ENCODE measurements around the gene CCHCR1. TPM values are rescaled to one million over a fixed set of nuclear protein-coding genes. Genes with fewer than 3 reads are reported as not detected.

CCHCR1 gene
- total RNA-seq, 1 experiment from 2014 or later: 31.3 TPM

DNA sequence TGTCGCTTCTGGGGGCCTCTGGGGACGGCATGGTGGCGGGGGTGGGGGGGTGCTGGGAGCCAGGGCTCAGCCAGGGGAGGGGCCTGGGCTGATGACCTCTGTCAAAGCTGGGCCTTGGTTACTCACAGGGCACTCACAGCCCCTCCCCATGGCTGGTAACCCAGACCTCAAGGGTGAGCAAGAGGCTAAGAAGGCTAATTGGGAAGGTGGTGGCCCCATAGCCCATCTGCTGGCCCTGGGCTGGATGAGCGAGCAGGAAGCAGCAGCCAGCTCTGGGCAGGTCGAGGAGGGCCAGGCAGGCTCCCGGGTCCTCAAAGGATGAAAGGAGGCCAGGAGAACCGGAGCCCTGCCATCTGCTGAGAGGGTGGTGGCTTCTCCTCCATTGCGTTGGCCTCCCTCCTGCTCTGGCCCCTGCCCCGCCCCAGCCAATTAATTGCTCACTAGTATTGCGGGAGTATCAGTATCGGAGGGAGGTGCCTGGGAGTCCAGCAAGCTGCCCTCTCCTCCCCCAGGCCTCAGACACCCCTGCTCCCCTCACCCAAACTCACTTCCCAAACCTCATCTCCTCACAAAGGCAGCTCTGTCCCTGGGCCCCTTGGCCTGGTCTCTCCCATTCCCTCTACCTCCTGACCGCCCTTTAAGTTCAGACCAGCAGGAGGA is 36.3 kb downstream of the CCHCR1 start:
- no peak overlapping the region for H3K4me3 ChIP-seq (ENCODE audit: low read length)
- H3K9me3 ChIP-seq (ENCODE audit: low read length): no peaks in the 10 kb centered on the region
- H3F3A ChIP-seq (ENCODE audit: low read length, unreplicated experiment): no peaks in the 10 kb centered on the region
- POLR2A ChIA-PET (ENCODE audit: unreplicated experiment): no interaction called here
- H3K4me2 ChIP-seq (ENCODE audit: low read length): no peak overlapping the region
- no peak overlapping the region for H3K27ac ChIP-seq (ENCODE audit: low read length)
- CTCF ChIA-PET: no interaction called here
- H3K36me3 ChIP-seq (ENCODE audit: low read depth, low read length): no peaks in the 10 kb centered on the region
- no peak overlapping the region for H3K9ac ChIP-seq (ENCODE audit: low read length)
- H3K79me2 ChIP-seq (ENCODE audit: low read length): peaks cover 13% of the 10 kb centered on the region
- no TSS peak for BruUV-seq (replicated peaks)
- no peak for DNase-seq
- no peaks in the 10 kb centered on the region for H3K27me3 ChIP-seq (ENCODE audit: low read length)
- peaks cover 22% of the 10 kb centered on the region for H3K4me1 ChIP-seq (ENCODE audit: insufficient read depth, low read length)
- H3K9me2 ChIP-seq (replicated peaks; ENCODE audit: low read length): no peaks in the 10 kb centered on the region
- H4K20me1 ChIP-seq (ENCODE audit: low read length): no peaks in the 10 kb centered on the region
- no peak overlapping the region for H2AFZ ChIP-seq (ENCODE audit: low read length)
- TF ChIP-seq, protein P1, sequence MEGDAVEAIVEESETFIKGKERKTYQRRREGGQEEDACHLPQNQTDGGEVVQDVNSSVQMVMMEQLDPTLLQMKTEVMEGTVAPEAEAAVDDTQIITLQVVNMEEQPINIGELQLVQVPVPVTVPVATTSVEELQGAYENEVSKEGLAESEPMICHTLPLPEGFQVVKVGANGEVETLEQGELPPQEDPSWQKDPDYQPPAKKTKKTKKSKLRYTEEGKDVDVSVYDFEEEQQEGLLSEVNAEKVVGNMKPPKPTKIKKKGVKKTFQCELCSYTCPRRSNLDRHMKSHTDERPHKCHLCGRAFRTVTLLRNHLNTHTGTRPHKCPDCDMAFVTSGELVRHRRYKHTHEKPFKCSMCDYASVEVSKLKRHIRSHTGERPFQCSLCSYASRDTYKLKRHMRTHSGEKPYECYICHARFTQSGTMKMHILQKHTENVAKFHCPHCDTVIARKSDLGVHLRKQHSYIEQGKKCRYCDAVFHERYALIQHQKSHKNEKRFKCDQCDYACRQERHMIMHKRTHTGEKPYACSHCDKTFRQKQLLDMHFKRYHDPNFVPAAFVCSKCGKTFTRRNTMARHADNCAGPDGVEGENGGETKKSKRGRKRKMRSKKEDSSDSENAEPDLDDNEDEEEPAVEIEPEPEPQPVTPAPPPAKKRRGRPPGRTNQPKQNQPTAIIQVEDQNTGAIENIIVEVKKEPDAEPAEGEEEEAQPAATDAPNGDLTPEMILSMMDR (conservative IDR thresholded peaks at IDR 0.05; ENCODE audit: low read depth, low read length): no peak
- no peak for TF ChIP-seq EZH2phosphoT487 (IDR thresholded peaks at IDR 0.05; ENCODE audit: borderline replicate concordance, low read length)
- TF ChIP-seq EZH2 (IDR thresholded peaks at IDR 0.05; ENCODE audit: low read length, unreplicated experiment): no peak
- no peak for ATAC-seq
- intact Hi-C loops (cut with micrococcal nuclease): no loop called here

DNA sequence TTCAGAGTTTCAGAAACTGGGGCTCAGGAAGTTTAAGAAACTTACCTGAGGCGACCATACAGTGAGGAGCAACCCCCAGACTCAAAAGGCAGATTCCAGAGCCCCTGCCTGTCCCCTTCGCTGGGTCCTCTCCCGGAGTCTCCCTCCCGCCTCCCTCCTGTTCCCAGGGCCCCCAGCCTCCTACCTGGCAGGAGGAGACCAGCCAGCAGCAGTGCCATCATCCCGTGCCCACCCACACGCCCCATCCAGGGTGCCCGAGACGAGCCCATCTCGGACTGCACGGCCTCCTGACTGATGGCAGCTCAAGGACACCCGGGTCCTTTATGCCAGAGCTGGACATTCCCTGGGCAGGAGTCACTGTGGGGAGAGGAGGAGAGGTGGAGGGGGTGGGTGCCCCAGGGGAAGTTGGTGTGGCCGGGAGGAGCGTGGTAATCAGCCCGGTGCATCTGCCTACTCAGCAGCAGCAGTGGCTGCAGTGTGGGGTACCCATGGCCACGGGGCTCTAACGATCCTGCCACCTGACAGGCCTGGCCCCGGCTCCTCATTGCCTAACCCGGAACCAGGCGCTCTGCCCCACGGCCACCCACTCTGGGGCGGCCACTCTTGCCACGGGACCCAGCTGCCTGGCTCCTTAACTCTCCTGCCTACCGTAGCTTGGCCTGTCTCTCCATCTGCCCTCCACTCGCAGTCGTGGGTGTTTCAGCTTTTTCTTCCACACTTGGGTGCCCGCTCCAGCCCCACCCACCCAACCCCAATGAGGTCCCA is 37.3 kb downstream of the CCHCR1 start, which contains the start of gene CDSN:
Gene CDSN (minus strand): TSS at position 296 of the 765 bp plus-strand sequence. CDS start 27 bp downstream, at position 269.
- DNase-seq: no peak
- Histone ChIP-seq H3K27ac (ENCODE audit: low read length) (no peak within 1 kb of the TSS), H3K27me3 (ENCODE audit: low read length) (no peaks in the 10 kb centered on the region), H3K4me3 (ENCODE audit: low read length) (no peak within 1 kb of the TSS), H3K4me1 (ENCODE audit: insufficient read depth, low read length) (peaks cover 22% of the 10 kb centered on the region), H3K79me2 (ENCODE audit: low read length) (peaks cover 22% of the 10 kb centered on the region), H3K9ac (ENCODE audit: low read length) (no peak within 1 kb of the TSS), H2AFZ (ENCODE audit: low read length) (no peak within 1 kb of the TSS), H3F3A (ENCODE audit: low read length, unreplicated experiment) (no peaks in the 10 kb centered on the region), H4K20me1 (ENCODE audit: low read length) (no peaks in the 10 kb centered on the region), H3K36me3 (ENCODE audit: low read depth, low read length) (no peaks in the 10 kb centered on the region), H3K4me2 (ENCODE audit: low read length) (no peak within 1 kb of the TSS), H3K9me2 (replicated peaks; ENCODE audit: low read length) (no peaks in the 10 kb centered on the region), H3K9me3 (ENCODE audit: low read length) (no peaks in the 10 kb centered on the region)
- no peak for ATAC-seq
- intact Hi-C loops (cut with micrococcal nuclease): no loop called here
- TF ChIP-seq EZH2 (IDR thresholded peaks at IDR 0.05; ENCODE audit: low read length, unreplicated experiment) (no peak), EZH2phosphoT487 (IDR thresholded peaks at IDR 0.05; ENCODE audit: borderline replicate concordance, low read length) (no peak)
- TF ChIP-seq, protein P1 (conservative IDR thresholded peaks at IDR 0.05; ENCODE audit: low read depth, low read length): no peak
- ChIA-PET POLR2A (ENCODE audit: unreplicated experiment) (no interaction called here), CTCF (no interaction called here)
- no TSS peak for BruUV-seq (replicated peaks)

DNA sequence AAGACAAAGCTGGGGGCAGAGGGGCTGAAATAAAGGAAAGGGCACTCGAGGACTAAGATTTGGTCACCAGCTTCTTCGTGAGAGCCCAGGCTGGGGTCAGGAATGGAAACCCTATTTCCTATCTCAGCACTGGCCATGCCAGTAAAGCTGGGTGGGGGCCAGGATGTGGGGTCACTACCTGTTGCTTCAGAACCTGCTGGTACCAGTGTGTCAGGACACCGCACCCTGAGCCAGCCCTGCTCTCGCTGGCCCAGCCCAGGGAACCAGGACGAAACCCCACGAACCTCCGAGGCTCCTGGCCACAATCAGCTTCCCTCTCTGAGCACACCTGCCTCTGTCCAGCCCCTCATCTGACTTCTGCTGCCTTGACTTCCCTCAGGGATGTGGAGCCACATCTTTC is 39.4 kb downstream of the CCHCR1 start:
- no peak overlapping the region for H3K4me2 ChIP-seq (ENCODE audit: low read length)
- H3F3A ChIP-seq (ENCODE audit: low read length, unreplicated experiment): no peaks in the 10 kb centered on the region
- H4K20me1 ChIP-seq (ENCODE audit: low read length): no peaks in the 10 kb centered on the region
- H3K27ac ChIP-seq (ENCODE audit: low read length): no peak overlapping the region
- no peaks in the 10 kb centered on the region for H3K27me3 ChIP-seq (ENCODE audit: low read length)
- intact Hi-C loops (cut with micrococcal nuclease): no loop called here
- TF ChIP-seq EZH2phosphoT487 (IDR thresholded peaks at IDR 0.05; ENCODE audit: borderline replicate concordance, low read length): no peak
- TF ChIP-seq EZH2 (IDR thresholded peaks at IDR 0.05; ENCODE audit: low read length, unreplicated experiment): no peak
- TF ChIP-seq, protein P1 (conservative IDR thresholded peaks at IDR 0.05; ENCODE audit: low read depth, low read length): no peak
- DNase-seq (no peak), ATAC-seq (no peak)
- ChIA-PET POLR2A (ENCODE audit: unreplicated experiment) (no interaction called here), CTCF (no interaction called here)
- H3K9me3 ChIP-seq (ENCODE audit: low read length): no peaks in the 10 kb centered on the region
- H3K4me1 ChIP-seq (ENCODE audit: insufficient read depth, low read length): peaks cover 28% of the 10 kb centered on the region
- no peak overlapping the region for H3K9ac ChIP-seq (ENCODE audit: low read length)
- H3K4me3 ChIP-seq (ENCODE audit: low read length): no peak overlapping the region
- no TSS peak for BruUV-seq (replicated peaks)
- no peak overlapping the region for H2AFZ ChIP-seq (ENCODE audit: low read length)
- H3K36me3 ChIP-seq (ENCODE audit: low read depth, low read length): no peaks in the 10 kb centered on the region
- H3K9me2 ChIP-seq (replicated peaks; ENCODE audit: low read length): no peaks in the 10 kb centered on the region
- peaks cover 26% of the 10 kb centered on the region for H3K79me2 ChIP-seq (ENCODE audit: low read length)
